Vagina (tissue), 2 donors: ENCODE measurements around the gene UCP3. TPM values are rescaled to one million over a fixed set of nuclear protein-coding genes. Genes with fewer than 3 reads are reported as not detected.
"Not testable (repeated sequence)": the region's sequence is repeated elsewhere in the genome, so short reads cannot be mapped to it uniquely, and the experiment has no call there.

ENCODE experiments used
- DNase-seq, 2 donors: peaks; one replicate each; pipeline ENCODE4 v3.0.0-alpha.2; 2017; ENCODE audit errors: extremely low spot score in 2 of 2
- H3K27ac ChIP-seq: fragments of 200-600 bp; sonication (generic); one replicate; pipeline ENCODE4 v1.5.1; 2019
- H3K27me3 ChIP-seq: fragments of 200-600 bp; sonication (generic); one replicate; pipeline ENCODE4 v1.5.1; 2019
- H3K36me3 ChIP-seq, 2 donors: fragments of 200-600 bp; sonication (generic); one replicate each; pipeline ENCODE4 v1.5.1; 2017 to 2019
- H3K4me1 ChIP-seq: fragments of 200-600 bp; sonication (generic); one replicate; pipeline ENCODE4 v1.5.1; 2019
- H3K4me3 ChIP-seq, 2 donors: fragments of 200-600 bp; sonication (generic); 1 replicate in 1 of 2; 2 replicates in 1 of 2; pipeline ENCODE4 v1.5.1; 2016 to 2019
- H3K9me3 ChIP-seq: fragments of 200-600 bp; sonication (generic); one replicate; pipeline ENCODE4 v1.5.1; 2019
- CTCF ChIP-seq, 3 experiments: fragments of 450-650 bp in 2 of 3; fragments of 200-600 bp in 1 of 3; sonication (generic) in 1 of 3; IDR thresholded peaks; one replicate each; pipeline ENCODE4 v1.5.1; 2017 to 2019; ENCODE audit warnings: antibody characterized with exemption in 3 of 3, mild to moderate bottlenecking in 2 of 3, moderate library complexity in 2 of 3
- POLR2A ChIP-seq, 2 donors: fragments of 450-650 bp; IDR thresholded peaks; one replicate each; pipeline ENCODE4 v1.6.1; 2017; ENCODE audit warnings: antibody characterized with exemption in 2 of 2, mild to moderate bottlenecking in 2 of 2, moderate library complexity in 2 of 2
- POLR2AphosphoS5 ChIP-seq, 2 donors: sonication (generic); formaldehyde crosslinking; IDR thresholded peaks; one replicate each; pipeline ENCODE4 v1.9.0; 2017; ENCODE audit warnings: antibody characterized with exemption in 2 of 2, mild to moderate bottlenecking in 2 of 2, low read depth in 1 of 2; ENCODE audit not compliant: insufficient read depth in 1 of 2
- intact Hi-C: fragments of 100-400 bp; cut with DNase I; formaldehyde crosslinking; loops from one replicate; pipeline ENCODE4 v1.15.1; 2023
- total RNA-seq: library from RNA; depleted of rRNA; stranded (reverse); fragments of >200 nt; gene quantifications from one replicate; pipeline ENCODE4 v1.2.3, GENCODE V29; 2016

Gene UCP3
- total RNA-seq, 1 donor from 2014 or later = 1.2 TPM

- H3K4me3 ChIP-seq = no peak overlapping the region
- H3K27ac ChIP-seq = no peak overlapping the region
- no peaks in the 10 kb centered on the region for H3K36me3 ChIP-seq
- no peaks in the 10 kb centered on the region for H3K9me3 ChIP-seq
- H3K4me1 ChIP-seq = no peaks in the 10 kb centered on the region
- TF ChIP-seq POLR2AphosphoS5 (IDR thresholded peaks at IDR 0.05; ENCODE audit: insufficient read depth in 1 of 2, low read depth in 1 of 2) (no peak), CTCF (IDR thresholded peaks at IDR 0.05) (no peak), POLR2A (IDR thresholded peaks at IDR 0.05) (no peak)
- no peak for DNase-seq
- no peaks in the 10 kb centered on the region for H3K27me3 ChIP-seq
- intact Hi-C loops = no loop called here
Observed at GRCh38 chr11:73995247-73995646, 13.6 kb downstream of the UCP3 start.

GRCh38 chr11:73991471-73992006 lies 17.3 kb downstream of the UCP3 start:
- no peaks in the 10 kb centered on the region for H3K9me3 ChIP-seq
- H3K27ac ChIP-seq = no peak overlapping the region
- H3K27me3 ChIP-seq = no peaks in the 10 kb centered on the region
- no peaks in the 10 kb centered on the region for H3K36me3 ChIP-seq
- no peak for DNase-seq
- intact Hi-C loops = no loop called here
- no peaks in the 10 kb centered on the region for H3K4me1 ChIP-seq
- TF ChIP-seq CTCF (IDR thresholded peaks at IDR 0.05) = no peak
- TF ChIP-seq POLR2A (IDR thresholded peaks at IDR 0.05) = no peak
- no peak for TF ChIP-seq POLR2AphosphoS5 (IDR thresholded peaks at IDR 0.05; ENCODE audit: insufficient read depth in 1 of 2, low read depth in 1 of 2)
- H3K4me3 ChIP-seq = no peak overlapping the region

- intact Hi-C loops = no loop called here
Observed at GRCh38 chr11:73990730-73991129, 18.2 kb downstream of the UCP3 start.

GRCh38 chr11:73989156-73989555 lies 19.7 kb downstream of the UCP3 start:
- Histone ChIP-seq H3K27me3 (no peaks in the 10 kb centered on the region), H3K27ac (no peak overlapping the region), H3K4me3 (no peak overlapping the region), H3K36me3 (no peaks in the 10 kb centered on the region), H3K9me3 (no peaks in the 10 kb centered on the region), H3K4me1 (no peaks in the 10 kb centered on the region)
- TF ChIP-seq CTCF (IDR thresholded peaks at IDR 0.05) (no peak), POLR2A (IDR thresholded peaks at IDR 0.05) (no peak), POLR2AphosphoS5 (IDR thresholded peaks at IDR 0.05; ENCODE audit: insufficient read depth in 1 of 2, low read depth in 1 of 2) (no peak)
- intact Hi-C loops = no loop called here
- DNase-seq = no peak

More at GRCh38 chr11:73990730-73991129, 18.2 kb downstream of the UCP3 start:
- TF ChIP-seq POLR2AphosphoS5 (IDR thresholded peaks at IDR 0.05; ENCODE audit: insufficient read depth in 1 of 2, low read depth in 1 of 2) = no peak
- TF ChIP-seq CTCF (IDR thresholded peaks at IDR 0.05) = no peak
- TF ChIP-seq POLR2A (IDR thresholded peaks at IDR 0.05) = no peak
- Histone ChIP-seq H3K4me3 (no peak overlapping the region), H3K27ac (no peak overlapping the region), H3K27me3 (no peaks in the 10 kb centered on the region), H3K36me3 (no peaks in the 10 kb centered on the region), H3K9me3 (no peaks in the 10 kb centered on the region), H3K4me1 (no peaks in the 10 kb centered on the region)
- DNase-seq = no peak

- intact Hi-C loops = no loop called here
- H3K27ac ChIP-seq = no peak overlapping the region
- no peaks in the 10 kb centered on the region for H3K9me3 ChIP-seq
- H3K27me3 ChIP-seq = no peaks in the 10 kb centered on the region
- DNase-seq = no peak
- H3K4me1 ChIP-seq = peaks cover 8% of the 10 kb centered on the region
- no peaks in the 10 kb centered on the region for H3K36me3 ChIP-seq
- no peak overlapping the region for H3K4me3 ChIP-seq
- TF ChIP-seq POLR2AphosphoS5 (IDR thresholded peaks at IDR 0.05; ENCODE audit: insufficient read depth in 1 of 2, low read depth in 1 of 2) (no peak), CTCF (IDR thresholded peaks at IDR 0.05) (no peak), POLR2A (IDR thresholded peaks at IDR 0.05) (no peak)
Observed at GRCh38 chr11:73988227-73988626, 20.7 kb downstream of the UCP3 start.

GRCh38 chr11:73985661-73986060 lies 23.2 kb downstream of the UCP3 start:
- H3K9me3 ChIP-seq, H3K27ac ChIP-seq, DNase-seq, H3K36me3 ChIP-seq, H3K27me3 ChIP-seq, H3K4me3 ChIP-seq, intact Hi-C loops: not testable (repeated sequence)
- H3K4me1 ChIP-seq = peaks cover 17% of the 10 kb centered on the region
